ENCODE measurements around the gene ADCY2.
A peak's percentile ranks its signal among the peaks of the same experiment; 100 is the strongest.

GRCh38 chr5:7518947-7519560 is 123.1 kb downstream of the ADCY2 start:
- TF ChIP-seq, protein P1, sequence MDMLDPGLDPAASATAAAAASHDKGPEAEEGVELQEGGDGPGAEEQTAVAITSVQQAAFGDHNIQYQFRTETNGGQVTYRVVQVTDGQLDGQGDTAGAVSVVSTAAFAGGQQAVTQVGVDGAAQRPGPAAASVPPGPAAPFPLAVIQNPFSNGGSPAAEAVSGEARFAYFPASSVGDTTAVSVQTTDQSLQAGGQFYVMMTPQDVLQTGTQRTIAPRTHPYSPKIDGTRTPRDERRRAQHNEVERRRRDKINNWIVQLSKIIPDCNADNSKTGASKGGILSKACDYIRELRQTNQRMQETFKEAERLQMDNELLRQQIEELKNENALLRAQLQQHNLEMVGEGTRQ (IDR thresholded peaks at IDR 0.05; ENCODE audit: borderline replicate concordance, low read depth, low read length), result no peak
- TF ChIP-seq, protein P2, sequence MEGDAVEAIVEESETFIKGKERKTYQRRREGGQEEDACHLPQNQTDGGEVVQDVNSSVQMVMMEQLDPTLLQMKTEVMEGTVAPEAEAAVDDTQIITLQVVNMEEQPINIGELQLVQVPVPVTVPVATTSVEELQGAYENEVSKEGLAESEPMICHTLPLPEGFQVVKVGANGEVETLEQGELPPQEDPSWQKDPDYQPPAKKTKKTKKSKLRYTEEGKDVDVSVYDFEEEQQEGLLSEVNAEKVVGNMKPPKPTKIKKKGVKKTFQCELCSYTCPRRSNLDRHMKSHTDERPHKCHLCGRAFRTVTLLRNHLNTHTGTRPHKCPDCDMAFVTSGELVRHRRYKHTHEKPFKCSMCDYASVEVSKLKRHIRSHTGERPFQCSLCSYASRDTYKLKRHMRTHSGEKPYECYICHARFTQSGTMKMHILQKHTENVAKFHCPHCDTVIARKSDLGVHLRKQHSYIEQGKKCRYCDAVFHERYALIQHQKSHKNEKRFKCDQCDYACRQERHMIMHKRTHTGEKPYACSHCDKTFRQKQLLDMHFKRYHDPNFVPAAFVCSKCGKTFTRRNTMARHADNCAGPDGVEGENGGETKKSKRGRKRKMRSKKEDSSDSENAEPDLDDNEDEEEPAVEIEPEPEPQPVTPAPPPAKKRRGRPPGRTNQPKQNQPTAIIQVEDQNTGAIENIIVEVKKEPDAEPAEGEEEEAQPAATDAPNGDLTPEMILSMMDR (IDR thresholded peaks at IDR 0.05), result peak; percentile 18; the same call in 1 of the 2 replicates
- TF ChIP-seq MAX (IDR thresholded peaks at IDR 0.05; ENCODE audit: low read depth), result no peak
- TF ChIP-seq TAF1 (IDR thresholded peaks at IDR 0.05; ENCODE audit: borderline replicate concordance, low read depth, low read length), result no peak
- no peak for TF ChIP-seq REST (IDR thresholded peaks at IDR 0.05; ENCODE audit: low read depth, low read length)
- TF ChIP-seq FOXM1 (IDR thresholded peaks at IDR 0.05; ENCODE audit: low read depth), result no peak
- TF ChIP-seq SIN3A (IDR thresholded peaks at IDR 0.05; ENCODE audit: borderline replicate concordance, low read depth, low read length), result no peak
- TF ChIP-seq RAD21 (IDR thresholded peaks at IDR 0.05; ENCODE audit: low read length), result peak; percentile 17; the same call in 1 of the 2 replicates
- no peak for TF ChIP-seq TCF12 (IDR thresholded peaks at IDR 0.05)
- TF ChIP-seq EZH2phosphoT487 (IDR thresholded peaks at IDR 0.05; ENCODE audit: borderline replicate concordance, low read depth), result no peak
- TF ChIP-seq SMC3 (IDR thresholded peaks at IDR 0.05; ENCODE audit: low read depth, low read length), result no peak
- no peak for TF ChIP-seq GATA2 (CRISPR knock-in tag; IDR thresholded peaks at IDR 0.05)
- TF ChIP-seq, protein P3, sequence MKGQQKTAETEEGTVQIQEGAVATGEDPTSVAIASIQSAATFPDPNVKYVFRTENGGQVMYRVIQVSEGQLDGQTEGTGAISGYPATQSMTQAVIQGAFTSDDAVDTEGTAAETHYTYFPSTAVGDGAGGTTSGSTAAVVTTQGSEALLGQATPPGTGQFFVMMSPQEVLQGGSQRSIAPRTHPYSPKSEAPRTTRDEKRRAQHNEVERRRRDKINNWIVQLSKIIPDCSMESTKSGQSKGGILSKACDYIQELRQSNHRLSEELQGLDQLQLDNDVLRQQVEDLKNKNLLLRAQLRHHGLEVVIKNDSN (IDR thresholded peaks at IDR 0.05; ENCODE audit: borderline replicate concordance, low read depth), result no peak

Data from SK-N-SH (cell line).